Keratinocyte (primary cell): ENCODE results near the gene NXN. TPM values are rescaled to one million over a fixed set of nuclear protein-coding genes. Genes with fewer than 3 reads are reported as not detected.

ENCODE experiments used
- DNase-seq: peaks from one replicate; pipeline ENCODE4 v3.0.0-alpha.2; 2011; ENCODE audit warnings: low read depth, missing footprints, low spot score
- FAIRE-seq: peaks from 2 replicates; lab custom pipeline; 2011; peaks lifted over from hg19 to GRCh38; lab: Jason Lieb, UNC
- H2AFZ ChIP-seq: 2 replicates; pipeline ENCODE4 v1.6.0; 2012; ENCODE audit warnings: low read length, control low read depth, inconsistent platforms; ENCODE audit not compliant: control insufficient read depth
- H3K27ac ChIP-seq: 2 replicates; pipeline ENCODE4 v1.5.1; 2011; ENCODE audit warnings: low read length; ENCODE audit not compliant: control insufficient read depth, insufficient read depth
- H3K27me3 ChIP-seq: 3 replicates; pipeline ENCODE4 v1.6.0; 2011; ENCODE audit warnings: low read length; ENCODE audit not compliant: control insufficient read depth, insufficient read depth; ENCODE audit errors: extremely low read depth
- H3K36me3 ChIP-seq, 2 experiments: 2 replicates in 1 of 2; 3 replicates in 1 of 2; pipeline ENCODE4 v1.5.1; 2011; ENCODE audit warnings: low read length in 2 of 2, mild to moderate bottlenecking in 1 of 2; ENCODE audit not compliant: control insufficient read depth in 2 of 2, insufficient read depth in 2 of 2; ENCODE audit errors: extremely low read depth in 1 of 2
- H3K4me1 ChIP-seq: 3 replicates; pipeline ENCODE4 v1.5.1; 2011; ENCODE audit warnings: low read length; ENCODE audit not compliant: control insufficient read depth, insufficient read depth; ENCODE audit errors: extremely low read depth
- H3K4me2 ChIP-seq: 3 replicates; pipeline ENCODE4 v1.6.0; 2011; ENCODE audit warnings: low read depth, low read length; ENCODE audit not compliant: control insufficient read depth, insufficient read depth; ENCODE audit errors: extremely low read depth
- H3K4me3 ChIP-seq, 3 experiments: fragments of 200-600 bp in 1 of 3; sonication (generic) in 1 of 3; 2 replicates in 2 of 3; 3 replicates in 1 of 3; pipeline ENCODE4 v1.5.1; 2011 to 2016; ENCODE audit warnings: low read length in 3 of 3, mild to moderate bottlenecking in 3 of 3, control low read depth in 2 of 3, inconsistent platforms in 1 of 3, low read depth in 1 of 3, mixed read lengths in 1 of 3, mixed run types in 1 of 3, moderate library complexity in 1 of 3; ENCODE audit not compliant: control insufficient read depth in 2 of 3, insufficient read depth in 2 of 3; ENCODE audit errors: extremely low read depth in 1 of 3
- H3K79me2 ChIP-seq: 2 replicates; pipeline ENCODE4 v1.6.0; 2012; ENCODE audit warnings: low read length; ENCODE audit not compliant: control insufficient read depth, insufficient read depth
- H3K9ac ChIP-seq: 3 replicates; pipeline ENCODE4 v1.6.0; 2011; ENCODE audit warnings: low read length; ENCODE audit not compliant: control insufficient read depth, insufficient read depth; ENCODE audit errors: extremely low read depth
- H3K9me1 ChIP-seq: 3 replicates; pipeline ENCODE4 v1.6.0; 2011; ENCODE audit warnings: low read length; ENCODE audit not compliant: control insufficient read depth, insufficient read depth; ENCODE audit errors: extremely low read depth
- H3K9me3 ChIP-seq: 2 replicates; pipeline ENCODE4 v1.5.1; 2012; ENCODE audit warnings: low read depth, low read length; ENCODE audit not compliant: control insufficient read depth
- H4K20me1 ChIP-seq: 3 replicates; pipeline ENCODE4 v1.6.0; 2011; ENCODE audit warnings: low read length; ENCODE audit not compliant: control insufficient read depth, insufficient read depth; ENCODE audit errors: extremely low read depth
- CTCF ChIP-seq, 3 experiments: IDR thresholded peaks in 1 of 3; conservative IDR thresholded peaks in 1 of 3; optimal IDR thresholded peaks in 1 of 3; 2 replicates in 2 of 3; 3 replicates in 1 of 3; pipeline versions ENCODE3 to v1.5.1; 2011; ENCODE audit warnings: low read length in 3 of 3, mild to moderate bottlenecking in 3 of 3, moderate library complexity in 2 of 3, control low read depth in 1 of 3, inconsistent platforms in 1 of 3; ENCODE audit not compliant: insufficient read depth in 2 of 3; ENCODE audit errors: extremely low read depth in 1 of 3
- EZH2 ChIP-seq: IDR thresholded peaks from one replicate; pipeline ENCODE4 v1.6.1; 2012; ENCODE audit warnings: inconsistent platforms, mild to moderate bottlenecking, low read length, moderate library complexity
- dilution Hi-C: fragments of 300-500 bp; cut with MboI; formaldehyde crosslinking; loops from one replicate; pipeline ENCODE4 v1.7.0; 2020; ENCODE audit warnings: low sequenced_read_pairs; ENCODE audit not compliant: extremely low pct_ligation_motif_present
- polyA plus RNA-seq, 5 experiments: library from polyadenylated mRNA; depleted of rRNA in 3 of 5; stranded (reverse) in 3 of 5; stranded (forward) in 1 of 5; unstranded in 1 of 5; fragments of >200 nt; gene quantifications; 1 replicate in 1 of 5; 2 replicates in 3 of 5; 3 replicates in 1 of 5; pipeline versions ENCODE4 v1.2.1 to v1.2.3, GENCODE V29; 2011 to 2012; ENCODE audit warnings: missing spikeins in 2 of 5, low read depth in 1 of 5, low replicate concordance in 1 of 5

The NXN gene
- polyA plus RNA-seq, 1 donor (not counting 4 experiments of a cell fraction or from before 2014, with no cell fraction given): 94.4 TPM

GRCh38 chr17:987931-988330 lies 8.4 kb upstream of the NXN start:
- Histone ChIP-seq H3K36me3 (no peaks in the 10 kb centered on the region), H3K27me3 (no peaks in the 10 kb centered on the region), H3K4me2 (no peak overlapping the region), H3K9me1 (no peaks in the 10 kb centered on the region), H3K9ac (no peak overlapping the region), H3K4me1 (no peaks in the 10 kb centered on the region), H3K27ac (no peak overlapping the region), H3K4me3 (no peak overlapping the region), H3K9me3 (no peaks in the 10 kb centered on the region), H2AFZ (no peak overlapping the region), H3K79me2 (no peaks in the 10 kb centered on the region), H4K20me1 (no peaks in the 10 kb centered on the region)
- dilution Hi-C loops: loop anchor here (25.0 kb wide), 1 partner anchor 201 kb away; the partner anchor contains the start of genes GLOD4 and MRM3
- no peak for FAIRE-seq
- TF ChIP-seq EZH2: no peak
- TF ChIP-seq CTCF (optimal IDR thresholded peaks at IDR 0.05 in 1 of 3, IDR thresholded peaks at IDR 0.05 in 1 of 3, conservative IDR thresholded peaks at IDR 0.05 in 1 of 3; ENCODE audit: extremely low read depth in 1 of 3, insufficient read depth in 2 of 3, low read length in 3 of 3): no peak
- no peak for DNase-seq

GRCh38 chr17:986322-986929 lies 6.8 kb upstream of the NXN start:
- Histone ChIP-seq H3K9ac (no peak overlapping the region), H3K79me2 (no peaks in the 10 kb centered on the region), H3K4me3 (no peak overlapping the region), H3K27me3 (no peaks in the 10 kb centered on the region), H3K9me3 (no peaks in the 10 kb centered on the region), H3K36me3 (no peaks in the 10 kb centered on the region), H3K9me1 (no peaks in the 10 kb centered on the region), H2AFZ (no peak overlapping the region), H3K27ac (no peak overlapping the region), H3K4me1 (no peaks in the 10 kb centered on the region), H3K4me2 (no peak overlapping the region), H4K20me1 (no peaks in the 10 kb centered on the region)
- TF ChIP-seq EZH2: no peak
- no peak for TF ChIP-seq CTCF (optimal IDR thresholded peaks at IDR 0.05 in 1 of 3, IDR thresholded peaks at IDR 0.05 in 1 of 3, conservative IDR thresholded peaks at IDR 0.05 in 1 of 3; ENCODE audit: extremely low read depth in 1 of 3, insufficient read depth in 2 of 3, low read length in 3 of 3)
- DNase-seq (no peak), FAIRE-seq (no peak)
- dilution Hi-C loops: loop anchor here (25.0 kb wide), 1 partner anchor 199 kb away; the partner anchor contains the start of genes GLOD4 and MRM3
